HG02840 (cell line): Measurements from ENCODE around the gene CA7.
"Not testable (repeated sequence)": the region's sequence is repeated elsewhere in the genome, so short reads cannot be mapped to it uniquely, and the experiment has no call there.

ENCODE experiments used
- ATAC-seq: cut with Tn5 transposase; IDR thresholded peaks from one replicate; pipeline ENCODE4 v1.9.1; 2021; ENCODE audit warnings: mild to moderate bottlenecking, moderate library complexity, moderate number of reproducible peaks; ENCODE audit not compliant: unreplicated experiment, low FRiP score

The CA7 gene

GRCh38 chr16:66894948-66895688 lies 50.9 kb downstream of the CA7 start:
- ATAC-seq, result no peak

GRCh38 chr16:66895689-66895979 lies 51.4 kb downstream of the CA7 start:
- no peak for ATAC-seq

GRCh38 chr16:66895999-66896398 lies 51.8 kb downstream of the CA7 start:
- no peak for ATAC-seq

GRCh38 chr16:66896682-66897081 lies 52.5 kb downstream of the CA7 start:
- ATAC-seq, result not testable (repeated sequence)

DNA sequence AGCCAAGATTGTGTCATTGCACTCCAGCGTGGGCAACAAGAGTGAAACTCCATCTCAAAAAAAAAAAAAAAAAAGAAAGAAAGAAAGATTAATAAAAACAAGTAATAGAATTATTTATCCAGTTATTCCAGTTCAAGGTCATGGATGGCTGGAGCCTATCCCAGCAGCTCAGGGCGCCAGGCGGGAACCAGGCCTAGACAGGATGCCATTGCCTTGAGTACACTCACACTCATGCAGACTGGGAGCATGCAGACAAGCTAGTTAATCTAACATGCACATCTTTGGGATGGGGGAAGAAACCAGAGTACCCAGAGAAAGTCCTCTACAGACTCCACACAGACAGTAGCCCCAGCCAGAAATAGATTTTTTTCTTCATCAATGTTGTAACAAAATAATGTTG lies 54.0 kb downstream of the CA7 start:
- ATAC-seq, result no peak

DNA sequence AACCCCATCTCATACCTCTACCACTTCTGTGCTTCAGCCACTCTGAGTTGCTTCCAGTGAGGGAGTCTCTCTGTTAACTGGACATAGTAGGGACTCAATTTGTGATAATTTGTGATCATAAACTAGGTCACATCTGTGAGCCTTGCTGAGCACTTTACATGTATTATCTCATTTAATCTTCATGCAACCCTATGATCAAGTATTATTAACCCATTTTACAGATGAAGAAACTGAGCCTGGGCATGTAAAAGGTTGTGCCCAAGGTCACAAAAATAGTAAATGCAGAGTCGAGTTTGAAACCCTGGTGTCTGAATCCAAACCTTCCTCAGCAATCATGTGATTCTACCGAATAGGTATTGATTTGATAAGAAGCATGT lies 54.7 kb downstream of the CA7 start:
- no peak for ATAC-seq

GRCh38 chr16:66899310-66899944 lies 55.2 kb downstream of the CA7 start:
- no peak for ATAC-seq

GRCh38 chr16:66899945-66900710 lies 55.9 kb downstream of the CA7 start:
- ATAC-seq, result no peak

DNA sequence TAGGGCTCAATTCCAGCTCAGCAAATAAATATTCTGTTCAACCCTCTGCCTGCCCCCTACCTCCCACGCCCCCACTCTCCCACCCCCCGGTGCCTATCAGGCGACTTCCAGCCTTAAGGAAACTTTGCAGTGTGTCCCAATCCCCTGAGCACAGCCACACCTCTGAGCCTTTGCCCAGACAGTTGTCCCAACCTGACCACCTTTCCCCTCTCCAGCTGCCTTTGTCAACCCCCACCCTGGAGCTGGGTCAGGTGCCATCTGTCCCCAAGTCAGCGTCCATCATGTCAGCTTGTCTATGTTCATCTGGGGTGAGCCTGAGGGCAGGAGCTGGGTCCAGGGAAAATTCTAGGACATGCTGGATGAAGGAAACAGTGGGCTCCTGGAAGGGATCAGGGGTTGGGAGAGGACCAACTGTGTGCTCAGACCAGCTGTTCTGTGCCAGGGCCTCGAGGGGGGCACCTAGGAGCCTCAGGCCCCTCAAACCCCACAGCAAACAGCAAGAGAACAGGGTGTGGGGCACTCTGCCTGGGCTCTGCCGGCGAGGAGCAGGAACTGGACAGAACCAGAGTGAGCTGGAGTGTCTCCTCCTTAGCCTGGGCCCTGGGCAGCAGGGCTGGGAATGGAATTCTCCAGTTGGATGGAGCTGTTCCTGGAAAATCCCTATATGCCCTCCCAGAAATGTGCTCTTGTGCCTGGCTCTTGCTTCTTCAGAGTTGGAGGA lies 56.7 kb downstream of the CA7 start:
- no peak for ATAC-seq

GRCh38 chr16:66901626-66902025 lies 57.4 kb downstream of the CA7 start:
- no peak for ATAC-seq

- no peak for ATAC-seq
Observed at GRCh38 chr16:66902648-66903543, 58.7 kb downstream of the CA7 start.
